Stimulated activated naive CD8-positive, alpha-beta T cell treated with anti-CD3 and anti-CD28 coated beads, Interleukin-15, amount 100 ng/mL, for 72 hours (primary cell): Measurements from ENCODE around the gene MAOA.
A peak's percentile ranks its signal among the peaks of the same experiment; 100 is the strongest.
"Not testable (repeated sequence)": the region's sequence is repeated elsewhere in the genome, so short reads cannot be mapped to it uniquely, and the experiment has no call there.

ENCODE experiments used
- ATAC-seq: fragments of 150-1000 bp; cut with Tn5 transposase; 2 replicates; pipeline ENCODE4 v1.10.0; 2021; ENCODE audit warnings: mild to moderate bottlenecking, moderate library complexity
- DNase-seq, 2 donors: peaks; one replicate each; pipeline ENCODE4 v3.0.0; 2021 to 2022
- H3K27ac Mint-ChIP-seq, 2 donors: one replicate each; pipeline ENCODE4 v1.8.0; 2022; ENCODE audit warnings: mild to moderate bottlenecking in 2 of 2, mixed read lengths in 2 of 2, moderate library complexity in 2 of 2
- H3K27me3 Mint-ChIP-seq: one replicate; pipeline ENCODE4 v1.8.0; 2022; ENCODE audit warnings: mixed read lengths
- H3K4me1 Mint-ChIP-seq: one replicate; pipeline ENCODE4 v1.8.0; 2022; ENCODE audit warnings: mild to moderate bottlenecking, mixed read lengths
- H3K4me3 Mint-ChIP-seq, 2 donors: one replicate each; pipeline ENCODE4 v1.8.0; 2022; ENCODE audit warnings: mild to moderate bottlenecking in 2 of 2, mixed read lengths in 2 of 2, moderate library complexity in 1 of 2
- H3K9me3 Mint-ChIP-seq, 2 donors: one replicate each; pipeline ENCODE4 v1.8.0; 2022; ENCODE audit warnings: mixed read lengths in 2 of 2

Gene MAOA

GRCh38 chrX:43656005-43656494 lies at the start of gene MAOA:
TSS of gene MAOA (plus strand) at chrX:43656299. CDS start at chrX:43656342, 43 bp downstream.
- Mint-ChIP-seq H3K4me3 (peak within 1 kb of the TSS; percentile 80 to 95), H3K27ac (peak within 1 kb of the TSS; percentile 42 to 46), H3K27me3 (peaks cover 7% of the 10 kb centered on the region), H3K9me3 (no peaks in the 10 kb centered on the region), H3K4me1 (peaks cover 11% of the 10 kb centered on the region)
- DNase-seq (peak in 1 of 2 donors; percentile 7), ATAC-seq (no peak)

DNA sequence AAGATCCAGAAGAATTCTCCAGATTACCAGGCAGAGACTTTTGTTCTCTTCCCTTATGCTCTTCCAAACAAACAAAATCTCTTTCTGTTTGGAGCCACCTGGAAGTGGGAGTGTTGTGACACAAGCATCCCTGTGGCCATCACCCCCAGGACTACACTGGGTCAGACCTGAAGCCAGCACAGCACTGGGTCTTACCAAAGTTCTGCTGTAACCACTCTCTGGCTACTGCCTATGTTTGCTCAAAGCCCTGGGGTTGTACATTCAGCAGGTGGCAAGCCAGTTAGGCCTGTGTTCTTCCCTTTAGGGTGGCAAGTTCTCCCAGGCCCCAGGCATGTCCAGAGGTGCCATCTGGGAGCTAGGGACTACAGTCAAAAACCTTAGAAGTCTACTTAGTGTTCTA lies 43.7 kb upstream of the MAOA start:
- Mint-ChIP-seq H3K4me1 (no peaks in the 10 kb centered on the region), H3K27ac (no peak overlapping the region), H3K9me3 (no peaks in the 10 kb centered on the region), H3K4me3 (no peak overlapping the region), H3K27me3 (no peaks in the 10 kb centered on the region)
- ATAC-seq (no peak), DNase-seq (no peak)

- no peaks in the 10 kb centered on the region for H3K9me3 Mint-ChIP-seq
- H3K4me3 Mint-ChIP-seq: no peak overlapping the region
- DNase-seq: no peak
- H3K4me1 Mint-ChIP-seq: no peaks in the 10 kb centered on the region
- H3K27ac Mint-ChIP-seq: no peak overlapping the region
- ATAC-seq: no peak
- no peaks in the 10 kb centered on the region for H3K27me3 Mint-ChIP-seq
These were observed 40.4 kb upstream of the MAOA start for GRCh38 chrX:43615660-43616059.

DNA sequence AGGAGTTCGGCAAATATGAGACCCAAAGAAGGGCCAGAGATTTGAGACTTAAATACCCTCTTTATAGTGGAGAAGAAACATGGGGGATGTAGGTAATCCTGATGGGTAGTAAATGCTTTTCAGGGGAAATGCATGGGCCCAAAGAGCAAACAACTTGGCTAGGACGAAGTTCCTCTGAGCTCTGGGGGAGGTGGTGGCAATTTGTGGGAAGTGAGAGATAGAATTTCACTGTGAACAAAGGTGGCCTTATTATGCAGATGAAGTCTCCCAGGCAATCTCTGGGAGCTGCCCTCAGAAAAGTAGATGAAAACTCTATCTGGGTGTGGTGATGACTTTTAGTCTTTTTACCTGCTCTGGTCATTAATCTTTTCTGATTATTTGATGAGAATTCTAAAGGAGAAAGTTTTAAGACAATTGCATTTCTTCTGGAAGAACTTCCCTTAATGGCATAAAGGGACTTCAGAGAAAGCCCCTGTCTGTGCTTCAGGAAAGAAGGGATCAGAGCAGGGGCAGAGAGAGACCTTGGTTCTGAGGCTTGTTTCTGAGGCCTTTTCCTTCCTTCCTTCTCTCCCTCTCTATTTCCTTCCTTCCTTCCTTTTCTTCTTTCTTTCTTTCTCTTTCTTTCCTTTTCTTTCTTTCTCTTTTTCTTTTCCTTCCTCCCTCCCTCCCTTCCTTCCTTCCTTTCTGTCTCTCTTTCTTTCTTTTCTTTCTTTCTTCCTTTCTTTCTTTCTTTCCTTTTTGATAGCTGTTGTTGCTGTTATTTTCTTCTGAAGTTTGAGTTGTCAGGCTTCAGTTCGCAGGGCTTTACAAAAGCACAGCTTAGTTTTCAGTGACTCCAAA lies 37.5 kb upstream of the MAOA start:
- no peak for ATAC-seq
- no peak for DNase-seq
- H3K27me3 Mint-ChIP-seq: no peaks in the 10 kb centered on the region
- no peaks in the 10 kb centered on the region for H3K9me3 Mint-ChIP-seq
- H3K4me3 Mint-ChIP-seq: no peak overlapping the region
- no peaks in the 10 kb centered on the region for H3K4me1 Mint-ChIP-seq
- H3K27ac Mint-ChIP-seq: no peak overlapping the region

GRCh38 chrX:43619861-43620260 lies 36.2 kb upstream of the MAOA start:
- H3K27ac Mint-ChIP-seq, DNase-seq, H3K4me3 Mint-ChIP-seq, H3K27me3 Mint-ChIP-seq, H3K9me3 Mint-ChIP-seq, ATAC-seq, H3K4me1 Mint-ChIP-seq: not testable (repeated sequence)

- no peaks in the 10 kb centered on the region for H3K27me3 Mint-ChIP-seq
- H3K27ac Mint-ChIP-seq: no peak overlapping the region
- no peaks in the 10 kb centered on the region for H3K4me1 Mint-ChIP-seq
- no peak overlapping the region for H3K4me3 Mint-ChIP-seq
- DNase-seq (no peak), ATAC-seq (no peak)
- no peaks in the 10 kb centered on the region for H3K9me3 Mint-ChIP-seq
These were observed 29.0 kb upstream of the MAOA start for GRCh38 chrX:43627147-43627546.

- no peak overlapping the region for H3K27ac Mint-ChIP-seq
These were observed 28.4 kb upstream of the MAOA start for GRCh38 chrX:43627669-43628068.

GRCh38 chrX:43629229-43629628 lies 26.9 kb upstream of the MAOA start:
- no peak overlapping the region for H3K27ac Mint-ChIP-seq
- no peak overlapping the region for H3K4me3 Mint-ChIP-seq
- ATAC-seq (no peak), DNase-seq (no peak)
- H3K9me3 Mint-ChIP-seq: no peaks in the 10 kb centered on the region
- no peaks in the 10 kb centered on the region for H3K27me3 Mint-ChIP-seq
- H3K4me1 Mint-ChIP-seq: no peaks in the 10 kb centered on the region

More at GRCh38 chrX:43627669-43628068, 28.4 kb upstream of the MAOA start:
- Mint-ChIP-seq H3K4me1 (no peaks in the 10 kb centered on the region), H3K9me3 (no peaks in the 10 kb centered on the region), H3K27me3 (no peaks in the 10 kb centered on the region), H3K4me3 (no peak overlapping the region)
- DNase-seq (no peak), ATAC-seq (no peak)

GRCh38 chrX:43631841-43632240 lies 24.3 kb upstream of the MAOA start:
- DNase-seq (no peak), ATAC-seq (no peak)
- H3K27ac Mint-ChIP-seq: no peak overlapping the region
- no peaks in the 10 kb centered on the region for H3K4me1 Mint-ChIP-seq
- H3K9me3 Mint-ChIP-seq: no peaks in the 10 kb centered on the region
- no peak overlapping the region for H3K4me3 Mint-ChIP-seq
- no peaks in the 10 kb centered on the region for H3K27me3 Mint-ChIP-seq

DNA sequence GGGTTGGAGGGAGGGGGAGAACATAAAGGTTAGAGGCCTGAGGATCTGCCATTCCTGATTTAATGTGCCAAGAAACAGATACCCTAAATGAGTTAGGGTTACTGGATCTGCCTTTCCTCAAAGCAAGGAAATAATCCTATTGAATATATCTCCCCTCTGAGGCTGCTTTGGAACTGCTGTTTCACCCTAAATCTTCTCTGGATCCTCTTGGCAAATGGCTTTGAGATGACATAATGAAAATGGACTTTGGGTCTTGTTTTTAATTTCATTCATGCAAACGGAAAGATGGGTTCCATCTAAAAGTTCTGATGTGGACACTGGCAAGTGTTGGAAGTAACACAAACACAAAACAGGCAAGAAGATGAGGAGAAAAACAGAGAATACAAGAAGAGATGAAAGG lies 23.0 kb upstream of the MAOA start:
- DNase-seq (no peak), ATAC-seq (no peak)
- Mint-ChIP-seq H3K27me3 (peaks cover 5% of the 10 kb centered on the region), H3K27ac (no peak overlapping the region), H3K9me3 (no peaks in the 10 kb centered on the region), H3K4me1 (no peaks in the 10 kb centered on the region), H3K4me3 (no peak overlapping the region)

GRCh38 chrX:43633757-43634156 lies 22.3 kb upstream of the MAOA start:
- no peak for DNase-seq
- no peak overlapping the region for H3K4me3 Mint-ChIP-seq
- no peaks in the 10 kb centered on the region for H3K9me3 Mint-ChIP-seq
- H3K27ac Mint-ChIP-seq: no peak overlapping the region
- H3K27me3 Mint-ChIP-seq: peaks cover 8% of the 10 kb centered on the region
- H3K4me1 Mint-ChIP-seq: no peaks in the 10 kb centered on the region
- ATAC-seq: no peak

DNA sequence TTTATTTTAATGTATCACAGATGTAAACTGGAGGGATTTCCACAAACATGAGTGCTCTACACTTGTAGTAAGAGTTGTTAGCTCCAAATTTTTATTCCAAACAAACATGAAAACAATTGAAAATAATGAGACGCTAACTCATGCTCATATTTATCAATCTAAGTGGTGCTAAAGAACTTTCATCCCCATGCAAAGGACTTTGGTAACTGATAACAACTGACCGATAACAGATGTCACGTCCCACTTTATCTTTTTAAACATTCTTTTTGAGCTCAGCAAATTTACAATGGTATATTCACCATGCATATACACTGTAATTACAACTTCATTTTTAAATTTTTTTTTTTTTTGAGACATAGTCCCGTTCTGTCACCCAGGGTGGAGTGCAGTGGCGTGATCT lies 15.6 kb upstream of the MAOA start:
- ATAC-seq: no peak
- Mint-ChIP-seq H3K4me3 (no peak overlapping the region), H3K27me3 (peaks cover 8% of the 10 kb centered on the region), H3K27ac (no peak overlapping the region), H3K9me3 (no peaks in the 10 kb centered on the region), H3K4me1 (no peaks in the 10 kb centered on the region)
- DNase-seq: no peak

- H3K9me3 Mint-ChIP-seq: no peaks in the 10 kb centered on the region
- no peak for ATAC-seq
- H3K27me3 Mint-ChIP-seq: peaks cover 8% of the 10 kb centered on the region
- no peak for DNase-seq
- no peak overlapping the region for H3K4me3 Mint-ChIP-seq
- H3K27ac Mint-ChIP-seq: no peak overlapping the region
- no peaks in the 10 kb centered on the region for H3K4me1 Mint-ChIP-seq
These were observed 14.4 kb upstream of the MAOA start for GRCh38 chrX:43641691-43642090.

GRCh38 chrX:43643201-43643600 lies 12.9 kb upstream of the MAOA start:
- no peak overlapping the region for H3K4me3 Mint-ChIP-seq
- no peaks in the 10 kb centered on the region for H3K9me3 Mint-ChIP-seq
- ATAC-seq (no peak), DNase-seq (no peak)
- no peaks in the 10 kb centered on the region for H3K4me1 Mint-ChIP-seq
- peaks cover 2% of the 10 kb centered on the region for H3K27me3 Mint-ChIP-seq
- H3K27ac Mint-ChIP-seq: no peak overlapping the region

DNA sequence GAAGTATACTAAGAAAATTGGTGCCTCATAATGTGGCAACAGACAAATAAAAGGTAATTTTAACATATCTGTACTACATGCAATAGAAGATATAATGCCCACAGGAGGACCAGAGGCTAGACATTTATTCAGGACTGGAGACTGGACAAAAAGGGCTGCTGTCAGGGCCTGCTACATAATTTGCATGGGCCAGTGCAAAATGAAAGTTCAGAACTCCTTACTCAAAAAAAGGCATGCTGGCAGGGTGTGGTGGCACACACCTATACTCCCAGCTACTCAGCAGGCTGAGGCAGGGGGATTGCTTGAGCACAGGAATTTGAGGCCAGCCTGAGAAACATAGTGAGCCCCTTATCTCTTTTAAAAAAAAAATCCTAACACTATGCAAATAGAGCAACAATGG lies 12.4 kb upstream of the MAOA start:
- no peaks in the 10 kb centered on the region for H3K27me3 Mint-ChIP-seq
- ATAC-seq (no peak), DNase-seq (no peak)
- no peaks in the 10 kb centered on the region for H3K4me1 Mint-ChIP-seq
- no peaks in the 10 kb centered on the region for H3K9me3 Mint-ChIP-seq
- no peak overlapping the region for H3K4me3 Mint-ChIP-seq
- H3K27ac Mint-ChIP-seq: no peak overlapping the region

- no peaks in the 10 kb centered on the region for H3K27me3 Mint-ChIP-seq
- H3K4me1 Mint-ChIP-seq: no peaks in the 10 kb centered on the region
- no peak overlapping the region for H3K27ac Mint-ChIP-seq
- H3K9me3 Mint-ChIP-seq: no peaks in the 10 kb centered on the region
- ATAC-seq: no peak
- H3K4me3 Mint-ChIP-seq: no peak overlapping the region
- no peak for DNase-seq
These were observed 11.9 kb upstream of the MAOA start for GRCh38 chrX:43644124-43644701.
